Activated naive CD4-positive, alpha-beta T cell treated with anti-CD3 and anti-CD28 coated beads for 36 hours (primary cell): ENCODE data around the gene CLTC. TPM values are rescaled to one million over a fixed set of nuclear protein-coding genes. Genes with fewer than 3 reads are reported as not detected.
A peak's percentile ranks its signal among the peaks of the same experiment; 100 is the strongest.

Source experiments
- CTCF ChIA-PET: fragments of 350-600 bp; sonication (Branson Sonifier 250); formaldehyde crosslinking; loops from one replicate; lab custom pipeline; 2021; ENCODE audit warnings: antibody characterized with exemption; lab: Charles Lee
- DNase-seq: peaks from one replicate; pipeline ENCODE4 v3.0.0-alpha.2; 2020
- H3K27ac Mint-ChIP-seq: one replicate; pipeline ENCODE4 v1.8.0; 2021; ENCODE audit warnings: mild to moderate bottlenecking, mixed read lengths
- H3K27me3 Mint-ChIP-seq: one replicate; pipeline ENCODE4 v1.8.0; 2021; ENCODE audit warnings: low read depth, mixed read lengths
- H3K36me3 Mint-ChIP-seq: one replicate; pipeline ENCODE4 v1.8.0; 2021; ENCODE audit warnings: low read depth, mixed read lengths
- H3K4me1 Mint-ChIP-seq: one replicate; pipeline ENCODE4 v1.8.0; 2021; ENCODE audit warnings: low read depth, mixed read lengths
- H3K4me3 Mint-ChIP-seq: one replicate; pipeline ENCODE4 v1.8.0; 2021; ENCODE audit warnings: mild to moderate bottlenecking, moderate library complexity, mixed read lengths
- H3K9me3 Mint-ChIP-seq: one replicate; pipeline ENCODE4 v1.8.0; 2021; ENCODE audit warnings: mixed read lengths
- intact Hi-C: fragments of 100-400 bp; cut with micrococcal nuclease; formaldehyde crosslinking; loops from one replicate; pipeline ENCODE4 v1.15.1; 2023
- total RNA-seq, 2 experiments: library from RNA; stranded (reverse); gene quantifications; one replicate each; pipeline ENCODE4 v1.2.3, GENCODE V29; 2021

CLTC gene
- total RNA-seq, 2 experiments from 2014 or later, result 127 to 134 TPM

DNA sequence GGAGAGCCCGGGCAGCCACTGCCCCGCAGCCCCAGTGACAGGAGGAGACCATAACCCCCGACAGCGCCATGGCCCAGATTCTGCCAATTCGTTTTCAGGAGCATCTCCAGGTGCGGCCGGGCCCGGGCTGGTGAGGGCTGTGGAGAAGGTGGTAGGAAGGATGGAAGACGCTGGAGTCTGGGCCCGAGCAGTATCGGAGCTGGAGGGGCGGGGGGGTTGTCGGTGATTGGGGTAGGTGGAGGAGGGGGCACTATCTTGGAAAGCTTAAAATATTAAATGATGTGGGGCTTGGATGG is 317 bp downstream of the CLTC start:
- CTCF ChIA-PET, result interaction anchor here (1.2 kb wide), 2 partner anchors 126 to 309 kb away, joined by 3 to 4 read pairs; no protein-coding TSS in a partner anchor
- H3K27me3 Mint-ChIP-seq, result no peaks in the 10 kb centered on the region
- H3K4me3 Mint-ChIP-seq, result peak overlapping the region; percentile 93
- peaks cover 50% of the 10 kb centered on the region for H3K4me1 Mint-ChIP-seq
- H3K9me3 Mint-ChIP-seq, result no peaks in the 10 kb centered on the region
- H3K36me3 Mint-ChIP-seq, result peaks cover 16% of the 10 kb centered on the region
- intact Hi-C loops, result no loop called here
- DNase-seq, result no peak
- H3K27ac Mint-ChIP-seq, result peak overlapping the region; percentile 96

DNA sequence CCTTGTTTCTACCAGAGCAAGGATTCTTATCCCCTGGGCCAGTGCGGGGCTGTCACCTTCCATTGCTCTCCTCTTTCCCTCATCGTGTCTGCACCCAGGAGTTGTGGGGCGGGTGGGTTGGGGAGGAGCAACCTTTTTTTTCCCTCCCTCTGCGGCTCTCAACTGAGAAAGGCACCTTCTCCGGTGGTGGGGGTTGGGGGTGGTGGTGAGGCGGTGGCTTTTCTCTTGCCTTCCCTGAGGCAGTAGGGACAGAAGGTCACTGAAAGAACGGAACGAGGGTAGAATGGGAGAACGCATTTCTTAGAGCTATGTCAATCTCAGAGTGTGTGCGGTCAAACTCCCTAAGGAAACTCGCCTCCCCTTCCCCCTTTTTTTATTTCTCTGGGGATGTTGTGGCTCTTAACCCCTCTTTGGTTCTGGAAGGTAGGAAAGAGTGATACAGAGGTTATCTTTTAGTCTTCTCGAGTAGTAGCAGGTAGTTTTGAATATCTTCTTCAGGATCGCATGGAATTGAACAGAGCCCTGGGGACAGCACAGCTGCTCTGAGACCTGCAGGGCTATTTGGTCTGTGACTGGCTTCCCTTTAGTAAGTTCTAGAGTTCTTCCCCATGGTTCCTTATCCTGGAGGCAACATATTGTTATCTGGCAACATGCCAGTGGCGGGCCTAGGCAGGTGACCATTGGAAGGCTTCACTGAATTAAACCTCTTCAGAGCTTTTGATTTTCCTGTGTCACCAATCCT is 994 bp downstream of the CLTC start:
- peaks cover 53% of the 10 kb centered on the region for H3K4me1 Mint-ChIP-seq
- peak; percentile 71 for DNase-seq
- peak overlapping the region; percentile 96 for H3K27ac Mint-ChIP-seq
- intact Hi-C loops, result no loop called here
- no peaks in the 10 kb centered on the region for H3K9me3 Mint-ChIP-seq
- CTCF ChIA-PET, result interaction anchor here (0.6 to 1.2 kb wide), 2 partner anchors 81 to 125 kb away, joined by 3 to 4 read pairs; no protein-coding TSS in a partner anchor
- no peaks in the 10 kb centered on the region for H3K27me3 Mint-ChIP-seq
- peak overlapping the region; percentile 93 for H3K4me3 Mint-ChIP-seq
- peaks cover 16% of the 10 kb centered on the region for H3K36me3 Mint-ChIP-seq

DNA sequence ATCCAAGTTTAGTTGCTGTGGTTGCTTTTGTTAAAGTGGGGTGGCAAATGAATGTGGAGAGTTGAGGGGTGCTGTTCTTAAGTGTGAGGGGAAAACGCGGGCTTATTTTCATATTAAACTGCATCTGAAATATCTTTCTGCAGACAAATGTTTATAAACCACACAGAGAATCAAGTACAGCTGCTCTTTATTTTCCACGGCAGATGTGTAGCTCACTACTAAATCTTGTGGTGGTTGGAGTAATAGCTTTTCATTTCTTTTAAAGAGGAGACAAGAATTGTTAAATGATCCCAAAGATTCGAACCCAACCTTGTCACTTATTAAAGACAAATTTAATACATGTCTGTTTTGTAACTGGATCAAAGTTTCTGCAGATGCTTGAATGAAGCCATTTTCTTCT is 2.1 kb downstream of the CLTC start:
- Mint-ChIP-seq H3K4me3 (peak overlapping the region; percentile 7), H3K27ac (no peak overlapping the region), H3K27me3 (no peaks in the 10 kb centered on the region), H3K9me3 (no peaks in the 10 kb centered on the region), H3K4me1 (peaks cover 61% of the 10 kb centered on the region), H3K36me3 (peaks cover 16% of the 10 kb centered on the region)
- no peak for DNase-seq
- intact Hi-C loops, result no loop called here
- CTCF ChIA-PET, result no interaction called here

DNA sequence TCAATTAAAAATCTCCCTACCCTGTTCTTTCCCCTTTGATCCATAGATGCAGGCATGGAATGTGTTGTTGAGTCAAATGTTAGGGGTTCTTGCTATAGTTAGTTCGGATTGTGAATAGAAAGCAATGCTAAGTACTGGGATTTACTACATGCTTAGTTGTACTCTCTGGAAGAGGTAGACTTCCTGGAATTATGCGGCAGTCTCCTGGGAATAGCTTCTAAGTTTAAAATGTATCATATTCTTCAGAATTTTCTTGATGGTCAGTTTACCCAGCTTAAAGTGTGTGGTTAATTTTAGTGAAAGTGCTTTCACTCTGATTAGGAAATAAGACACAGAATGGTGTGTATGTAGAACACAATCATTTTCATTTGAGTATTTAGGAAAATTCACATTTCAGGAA is 3.5 kb downstream of the CLTC start:
- no peaks in the 10 kb centered on the region for H3K9me3 Mint-ChIP-seq
- CTCF ChIA-PET, result interaction anchor here (0.6 kb wide), 1 partner anchor 36 kb away, joined by 3 read pairs; no protein-coding TSS in a partner anchor
- peaks cover 16% of the 10 kb centered on the region for H3K36me3 Mint-ChIP-seq
- intact Hi-C loops, result no loop called here
- H3K4me1 Mint-ChIP-seq, result peaks cover 59% of the 10 kb centered on the region
- DNase-seq, result no peak
- H3K27ac Mint-ChIP-seq, result peak overlapping the region; percentile 9
- H3K27me3 Mint-ChIP-seq, result no peaks in the 10 kb centered on the region
- no peak overlapping the region for H3K4me3 Mint-ChIP-seq

DNA sequence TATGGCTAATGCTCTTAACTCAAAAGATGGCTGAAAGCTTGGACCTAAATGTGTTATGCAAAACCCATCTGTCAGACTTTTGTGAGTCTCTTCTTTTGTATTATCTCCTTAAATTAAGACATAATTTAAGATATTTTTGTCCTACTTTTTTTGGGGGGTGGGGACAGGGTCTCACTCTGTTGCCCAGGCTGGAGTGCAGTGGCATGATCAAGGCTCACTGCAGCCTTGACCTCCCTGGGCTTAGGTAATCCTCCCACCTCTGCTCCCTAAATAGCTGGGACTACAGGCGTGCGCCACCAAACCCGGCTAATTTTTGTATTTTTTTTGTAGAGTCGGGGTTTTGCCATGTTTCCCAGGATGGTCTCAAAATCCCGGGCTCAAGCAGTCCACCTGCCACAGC is 7.1 kb downstream of the CLTC start:
- Mint-ChIP-seq H3K27me3 (no peaks in the 10 kb centered on the region), H3K4me1 (peaks cover 77% of the 10 kb centered on the region), H3K27ac (no peak overlapping the region), H3K36me3 (peaks cover 17% of the 10 kb centered on the region), H3K4me3 (no peak overlapping the region), H3K9me3 (no peaks in the 10 kb centered on the region)
- CTCF ChIA-PET, result no interaction called here
- intact Hi-C loops, result no loop called here
- DNase-seq, result no peak

DNA sequence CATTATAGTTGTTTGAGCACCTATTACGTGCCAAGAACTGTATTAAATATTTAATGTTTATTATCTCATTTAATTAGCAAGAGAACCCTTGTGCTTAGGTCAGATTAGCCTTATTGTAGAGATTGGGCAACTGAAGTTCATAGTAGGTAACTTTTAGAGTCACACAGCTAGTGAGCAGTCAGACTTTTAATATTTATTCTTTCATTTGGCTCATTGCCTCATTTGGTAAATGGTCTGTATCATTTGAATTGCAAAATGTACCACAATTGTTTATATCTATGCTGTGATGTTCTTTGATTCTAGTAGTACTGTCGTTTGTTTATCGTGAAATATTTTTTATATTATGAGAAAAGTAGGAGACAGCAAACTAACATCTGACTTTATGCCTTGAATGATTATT is 7.6 kb downstream of the CLTC start:
- no peaks in the 10 kb centered on the region for H3K9me3 Mint-ChIP-seq
- intact Hi-C loops, result no loop called here
- H3K4me3 Mint-ChIP-seq, result no peak overlapping the region
- peaks cover 17% of the 10 kb centered on the region for H3K36me3 Mint-ChIP-seq
- peaks cover 75% of the 10 kb centered on the region for H3K4me1 Mint-ChIP-seq
- no peak for DNase-seq
- no peak overlapping the region for H3K27ac Mint-ChIP-seq
- CTCF ChIA-PET, result no interaction called here
- H3K27me3 Mint-ChIP-seq, result no peaks in the 10 kb centered on the region

DNA sequence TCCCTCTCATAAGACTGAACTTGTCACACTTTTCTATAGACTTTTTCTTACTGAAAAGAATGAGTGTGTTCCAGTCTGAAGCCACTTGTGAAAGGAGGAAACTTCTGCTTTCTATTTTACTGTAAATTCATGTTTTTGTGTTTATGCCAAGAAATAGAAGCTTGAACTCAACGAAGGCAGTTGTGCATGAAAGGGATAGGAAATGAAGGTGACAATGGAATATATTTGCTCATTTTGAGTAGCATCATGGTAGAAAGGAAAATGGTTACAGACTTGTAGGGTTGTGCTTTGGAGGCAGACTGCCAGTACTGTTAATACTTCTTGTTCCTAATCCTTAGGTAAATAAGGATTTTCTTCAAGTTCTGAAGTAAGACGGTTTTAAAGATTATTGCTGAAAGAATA is 8.1 kb downstream of the CLTC start:
- no peak overlapping the region for H3K4me3 Mint-ChIP-seq
- no peaks in the 10 kb centered on the region for H3K27me3 Mint-ChIP-seq
- intact Hi-C loops, result no loop called here
- no peaks in the 10 kb centered on the region for H3K9me3 Mint-ChIP-seq
- DNase-seq, result no peak
- peaks cover 75% of the 10 kb centered on the region for H3K4me1 Mint-ChIP-seq
- CTCF ChIA-PET, result no interaction called here
- peaks cover 18% of the 10 kb centered on the region for H3K36me3 Mint-ChIP-seq
- H3K27ac Mint-ChIP-seq, result peak overlapping the region; percentile 32

DNA sequence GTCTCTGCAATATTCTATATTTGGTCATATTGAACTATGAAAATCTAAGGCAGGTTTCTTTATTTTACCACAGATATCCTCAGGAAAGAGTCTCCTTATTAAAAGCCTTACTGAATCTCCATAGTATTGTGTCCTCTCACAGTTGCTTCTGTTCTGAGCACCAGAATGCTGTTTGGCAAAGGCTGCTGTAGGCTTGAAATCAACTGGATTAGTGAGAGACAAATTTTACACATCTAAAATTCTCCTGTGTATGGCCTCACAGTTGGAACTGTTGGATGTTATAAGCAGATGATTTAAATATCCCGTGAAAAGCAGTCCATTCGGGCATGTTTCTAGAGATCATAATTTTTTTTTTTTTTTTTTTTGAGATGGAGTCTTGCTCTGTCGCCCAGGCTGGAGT is 9.5 kb downstream of the CLTC start:
- CTCF ChIA-PET, result no interaction called here
- no peak overlapping the region for H3K4me3 Mint-ChIP-seq
- H3K27ac Mint-ChIP-seq, result no peak overlapping the region
- H3K4me1 Mint-ChIP-seq, result peaks cover 78% of the 10 kb centered on the region
- peaks cover 14% of the 10 kb centered on the region for H3K36me3 Mint-ChIP-seq
- intact Hi-C loops, result no loop called here
- DNase-seq, result no peak
- H3K27me3 Mint-ChIP-seq, result no peaks in the 10 kb centered on the region
- H3K9me3 Mint-ChIP-seq, result no peaks in the 10 kb centered on the region

DNA sequence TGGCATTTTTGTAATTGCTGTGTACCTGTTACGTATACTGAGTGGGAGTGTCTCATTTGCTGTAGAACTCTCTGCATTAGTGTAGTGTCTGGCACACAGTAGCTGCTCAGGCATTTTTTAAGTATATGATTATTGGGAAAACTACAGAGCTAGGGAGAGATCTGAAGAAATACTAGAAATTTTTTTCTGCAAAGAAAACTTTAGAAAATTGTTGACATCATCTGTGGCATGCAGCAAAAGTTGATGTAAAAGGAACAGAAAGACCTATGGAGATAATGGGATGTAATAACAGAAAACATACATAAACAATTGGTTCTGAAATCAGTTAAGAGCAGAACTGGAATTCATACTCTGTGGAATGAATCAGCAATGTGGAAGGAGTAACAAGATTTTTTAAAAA is 11.6 kb downstream of the CLTC start:
- Mint-ChIP-seq H3K9me3 (no peaks in the 10 kb centered on the region), H3K36me3 (peaks cover 14% of the 10 kb centered on the region), H3K4me1 (peaks cover 73% of the 10 kb centered on the region), H3K27me3 (no peaks in the 10 kb centered on the region), H3K4me3 (no peak overlapping the region), H3K27ac (peak overlapping the region; percentile 26)
- CTCF ChIA-PET, result no interaction called here
- no peak for DNase-seq
- intact Hi-C loops, result no loop called here

DNA sequence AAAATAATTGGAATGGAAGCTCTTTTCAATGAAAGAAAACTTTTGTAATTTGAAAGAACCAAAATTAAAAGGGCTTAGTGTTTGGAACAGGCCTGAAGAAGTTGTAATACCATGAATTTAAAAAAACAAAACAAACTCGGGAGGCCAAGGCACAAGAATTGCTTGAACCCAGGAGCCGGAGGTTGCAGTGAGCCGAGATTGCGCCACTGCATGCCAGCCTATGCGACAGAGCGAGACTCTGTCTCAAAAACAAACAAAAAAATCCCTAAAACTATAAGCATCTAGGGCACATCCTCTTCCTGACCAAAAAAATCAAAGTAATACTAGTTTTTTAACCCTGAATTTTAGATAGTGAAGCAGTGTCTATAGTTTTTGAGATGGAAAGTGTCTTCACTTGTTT is 12.7 kb downstream of the CLTC start:
- intact Hi-C loops, result no loop called here
- no peaks in the 10 kb centered on the region for H3K27me3 Mint-ChIP-seq
- peaks cover 14% of the 10 kb centered on the region for H3K36me3 Mint-ChIP-seq
- CTCF ChIA-PET, result no interaction called here
- H3K4me3 Mint-ChIP-seq, result no peak overlapping the region
- H3K4me1 Mint-ChIP-seq, result peaks cover 68% of the 10 kb centered on the region
- H3K9me3 Mint-ChIP-seq, result no peaks in the 10 kb centered on the region
- H3K27ac Mint-ChIP-seq, result no peak overlapping the region
- DNase-seq, result no peak

DNA sequence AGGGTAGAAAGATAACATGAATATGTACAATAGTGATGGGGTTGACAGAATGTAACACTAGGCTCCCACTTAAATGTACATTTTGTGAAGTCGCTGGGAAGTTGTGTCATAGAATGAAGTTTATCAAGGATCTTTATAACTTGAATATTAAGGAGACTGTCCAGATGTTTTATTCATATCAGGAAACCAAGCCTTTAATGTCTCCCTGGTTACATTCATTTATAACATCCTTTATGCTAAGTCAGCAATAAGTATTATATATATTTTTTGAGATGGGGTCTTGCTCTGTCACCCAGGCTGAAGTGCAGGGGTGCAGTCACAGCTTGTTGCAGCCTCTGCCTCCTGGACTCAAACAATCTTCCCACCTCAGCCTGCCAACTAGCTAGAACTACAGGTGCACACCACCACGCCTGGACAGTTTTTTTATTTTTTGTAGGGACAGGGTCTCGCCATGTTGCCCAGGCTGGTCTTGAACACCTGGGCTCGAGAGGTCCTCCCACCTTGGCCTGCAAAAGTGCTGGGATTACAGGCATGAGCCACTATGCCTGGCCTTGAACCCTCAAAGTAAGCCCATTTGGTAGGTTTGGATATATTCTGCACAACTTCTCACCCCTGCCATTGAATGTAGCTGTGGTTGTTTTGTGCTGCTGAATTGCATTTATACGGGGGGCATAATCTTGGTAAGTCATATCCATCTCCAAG is 14.1 kb downstream of the CLTC start:
- CTCF ChIA-PET, result no interaction called here
- peaks cover 63% of the 10 kb centered on the region for H3K4me1 Mint-ChIP-seq
- intact Hi-C loops, result no loop called here

DNA sequence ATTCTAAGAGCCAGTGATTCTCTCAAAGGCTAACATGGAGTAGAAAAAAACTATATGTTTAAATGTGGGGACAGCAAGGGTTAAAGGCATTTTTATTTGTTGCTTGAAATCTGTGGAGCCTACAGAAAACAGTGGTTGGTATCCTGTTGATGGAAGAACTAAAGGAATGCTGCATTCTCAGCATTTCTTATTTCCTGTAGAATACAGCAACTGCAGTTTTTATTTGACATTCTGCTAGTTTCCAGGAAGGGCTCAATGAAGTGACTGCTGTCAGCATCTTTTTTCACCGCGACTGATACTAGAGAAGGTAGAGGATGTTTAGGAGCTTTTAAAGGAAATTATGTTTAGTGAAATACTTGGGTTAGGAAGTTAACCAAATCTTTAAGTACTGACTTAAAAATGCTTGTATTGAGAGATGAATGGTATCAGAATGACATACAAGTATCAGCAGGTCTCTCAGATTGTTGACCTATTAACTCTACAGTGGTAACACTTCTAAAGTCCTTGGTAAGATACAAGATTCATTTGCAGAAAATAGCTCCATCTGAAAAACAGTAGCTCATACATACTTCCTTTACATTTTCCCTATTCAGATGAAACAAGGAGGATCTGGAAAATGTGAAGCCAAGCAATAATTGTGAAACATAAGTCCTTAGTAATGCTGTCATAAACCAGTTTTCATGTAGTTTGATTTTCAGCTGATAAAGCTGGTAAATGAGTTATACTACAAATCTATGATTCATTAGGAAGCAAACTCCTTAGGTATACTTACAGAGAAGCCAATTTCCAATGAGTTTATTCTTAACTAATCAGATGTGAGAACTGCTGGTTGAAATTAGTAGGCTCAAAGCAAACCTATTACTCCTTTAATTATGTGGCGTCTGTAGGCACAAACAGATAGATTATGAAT is 15.2 kb downstream of the CLTC start:
- H3K4me3 Mint-ChIP-seq, result no peak overlapping the region
- no peaks in the 10 kb centered on the region for H3K9me3 Mint-ChIP-seq
- no peaks in the 10 kb centered on the region for H3K27me3 Mint-ChIP-seq
- peaks cover 4% of the 10 kb centered on the region for H3K36me3 Mint-ChIP-seq
- DNase-seq, result no peak
- intact Hi-C loops, result no loop called here
- CTCF ChIA-PET, result interaction anchor here (0.6 to 0.8 kb wide), 2 partner anchors 22 to 40 kb away, joined by 3 to 6 read pairs; no protein-coding TSS in a partner anchor
- peaks cover 56% of the 10 kb centered on the region for H3K4me1 Mint-ChIP-seq
- H3K27ac Mint-ChIP-seq, result no peak overlapping the region

More for the DNA sequence above, 14.1 kb downstream of the CLTC start:
- Mint-ChIP-seq H3K4me3 (no peak overlapping the region), H3K27me3 (no peaks in the 10 kb centered on the region), H3K9me3 (no peaks in the 10 kb centered on the region), H3K36me3 (peaks cover 10% of the 10 kb centered on the region), H3K27ac (peak overlapping the region; percentile 26)
- DNase-seq, result no peak
